B cell (primary cell): ENCODE measurements around the gene ADAMTS12. TPM values are rescaled to one million over a fixed set of nuclear protein-coding genes. Genes with fewer than 3 reads are reported as not detected.

ENCODE experiments used
- ATAC-seq: fragments of 200-7000 bp; cut with Tn5 transposase; one replicate; pipeline ENCODE4 v1.10.0; 2021; ENCODE audit warnings: low read depth, mild to moderate bottlenecking, moderate number of reproducible peaks, moderate library complexity
- CTCF ChIA-PET: fragments of 350-600 bp; sonication (Branson Sonifier 250); formaldehyde crosslinking; loops from one replicate; lab custom pipeline; 2021; ENCODE audit warnings: antibody characterized with exemption, inconsistent platforms; lab: Charles Lee
- POLR2A ChIA-PET: fragments of 350-600 bp; sonication (Branson Sonifier 250); formaldehyde crosslinking; loops from one replicate; lab custom pipeline; 2021; ENCODE audit warnings: antibody characterized with exemption; lab: Charles Lee
- DNase-seq: peaks from one replicate; pipeline ENCODE4 v3.0.0; 2013
- H2AFZ ChIP-seq: 2 replicates; pipeline ENCODE4 v1.6.1; 2012; ENCODE audit warnings: mild to moderate bottlenecking, low read depth, low read length; ENCODE audit not compliant: insufficient read depth, poor library complexity, severe bottlenecking
- H3K27ac ChIP-seq, 2 donors: 1 replicate in 1 of 2; 2 replicates in 1 of 2; pipeline ENCODE4 v1.5.1; 2012 to 2013; ENCODE audit warnings: low read length in 2 of 2, mild to moderate bottlenecking in 2 of 2, moderate library complexity in 1 of 2
- H3K27me3 ChIP-seq, 4 experiments: fragments of 200-600 bp in 1 of 4; sonication (generic) in 1 of 4; replicated peaks in 1 of 4; 1 replicate in 2 of 4; 2 replicates in 2 of 4; pipeline versions ENCODE4 v1.6.1 to v1.7.0; 2013 to 2016; ENCODE audit warnings: low read length in 3 of 4, mild to moderate bottlenecking in 2 of 4, mixed read lengths in 1 of 4, moderate library complexity in 1 of 4; ENCODE audit not compliant: insufficient read depth in 4 of 4, control insufficient read depth in 3 of 4; ENCODE audit errors: control extremely low read depth in 1 of 4
- H3K36me3 ChIP-seq, 2 experiments: replicated peaks in 1 of 2; 1 replicate in 1 of 2; 2 replicates in 1 of 2; pipeline versions ENCODE4 v1.6.1 to v1.7.1; 2013; ENCODE audit warnings: low read length in 1 of 2; ENCODE audit not compliant: insufficient read depth in 2 of 2, control insufficient read depth in 1 of 2; ENCODE audit errors: control extremely low read depth in 1 of 2, extremely low read depth in 1 of 2
- H3K4me1 ChIP-seq, 2 donors: fragments of 200-600 bp in 1 of 2; sonication (generic) in 1 of 2; 1 replicate in 1 of 2; 2 replicates in 1 of 2; pipeline versions ENCODE4 v1.5.1 to v1.6.1; 2013 to 2017; ENCODE audit warnings: low read length in 2 of 2; ENCODE audit not compliant: control insufficient read depth in 2 of 2, insufficient read depth in 2 of 2
- H3K4me2 ChIP-seq: replicated peaks from 2 replicates; pipeline ENCODE3; 2012; ENCODE audit warnings: mild to moderate bottlenecking, low read depth, low read length; ENCODE audit not compliant: poor library complexity, severe bottlenecking
- H3K4me3 ChIP-seq, 5 experiments: fragments of 200-600 bp in 1 of 5; sonication (generic) in 1 of 5; 1 replicate in 3 of 5; 2 replicates in 2 of 5; pipeline versions ENCODE4 v1.5.1 to v1.7.0; 2011 to 2016; ENCODE audit warnings: low read length in 4 of 5, mild to moderate bottlenecking in 4 of 5, low read depth in 2 of 5, control low read depth in 1 of 5, moderate library complexity in 1 of 5; ENCODE audit not compliant: insufficient read depth in 1 of 5; ENCODE audit errors: control extremely low read depth in 1 of 5, extremely low read depth in 1 of 5
- H3K79me2 ChIP-seq: fragments of 200-600 bp; sonication (generic); one replicate; pipeline ENCODE4 v1.6.0; 2016; ENCODE audit warnings: low read length; ENCODE audit not compliant: control insufficient read depth, insufficient read depth
- H3K9ac ChIP-seq: fragments of 200-600 bp; sonication (generic); 2 replicates; pipeline ENCODE4 v1.6.1; 2017; ENCODE audit warnings: mild to moderate bottlenecking, low read length, moderate library complexity
- H3K9me3 ChIP-seq, 3 donors: one replicate each; pipeline versions ENCODE4 v1.6.1 to v1.7.1; 2013; ENCODE audit warnings: low read length in 2 of 3; ENCODE audit not compliant: control insufficient read depth in 2 of 3, insufficient read depth in 1 of 3; ENCODE audit errors: control extremely low read depth in 1 of 3
- H4K20me1 ChIP-seq: 2 replicates; pipeline ENCODE4 v1.6.0; 2012; ENCODE audit warnings: mild to moderate bottlenecking, low read length; ENCODE audit not compliant: insufficient read depth, control insufficient read depth, poor library complexity, severe bottlenecking
- H3K27ac Mint-ChIP-seq: one replicate; pipeline ENCODE4 v1.8.0; 2021; ENCODE audit warnings: mixed read lengths
- H3K27me3 Mint-ChIP-seq: one replicate; pipeline ENCODE4 v1.8.0; 2021; ENCODE audit warnings: mixed read lengths
- H3K4me1 Mint-ChIP-seq: one replicate; pipeline ENCODE4 v1.8.0; 2021; ENCODE audit warnings: mixed read lengths
- H3K4me3 Mint-ChIP-seq: one replicate; pipeline ENCODE4 v1.8.0; 2021; ENCODE audit warnings: mixed read lengths
- H3K9me3 Mint-ChIP-seq: one replicate; pipeline ENCODE4 v1.8.0; 2022; ENCODE audit warnings: mixed read lengths; ENCODE audit not compliant: insufficient read depth
- EZH2 ChIP-seq: IDR thresholded peaks from 2 replicates; pipeline ENCODE4 v1.6.1; 2012; ENCODE audit warnings: borderline replicate concordance, low read depth, mild to moderate bottlenecking, moderate library complexity, low read length; ENCODE audit not compliant: insufficient read depth, poor library complexity, severe bottlenecking
- WGBS: methylation state at CpG from one replicate; pipeline ENCODE4 v1.1.5; 2013; ENCODE audit warnings: missing lambda C conversion rate; ENCODE audit not compliant: insufficient coverage; 5-methylcytosine and 5-hydroxymethylcytosine counted together
- intact Hi-C: fragments of 100-400 bp; cut with micrococcal nuclease; formaldehyde crosslinking; loops from one replicate; pipeline ENCODE4 v1.10.0; 2022
- polyA plus RNA-seq: library from polyadenylated mRNA; depleted of rRNA; stranded (reverse); fragments of >200 nt; gene quantifications from 2 replicates; pipeline ENCODE4 v1.2.3, GENCODE V29; 2012
- total RNA-seq, 2 donors: library from RNA; stranded (reverse); fragments of 120-200 nt in 1 of 2; gene quantifications; 1 replicate in 1 of 2; 2 replicates in 1 of 2; pipeline versions ENCODE4 v1.2.3 to v1.2.4, GENCODE V29; 2013 to 2022
- TF ChIP-seq, protein P1 (sequence below): fragments of 200-600 bp; IDR thresholded peaks from one replicate; pipeline ENCODE4 v1.8.0; 2022; ENCODE audit warnings: antibody characterized with exemption, mild to moderate bottlenecking

Gene ADAMTS12
- total and polyA plus RNA-seq, 2 donors (not counting 1 experiment from before 2014, with no cell fraction given) = not detected

- no peaks in the 10 kb centered on the region for H3K27me3 ChIP-seq
- H2AFZ ChIP-seq = no peak overlapping the region
- H3K27ac ChIP-seq = no peak overlapping the region
- no peak overlapping the region for H3K9ac ChIP-seq
- DNase-seq = no peak
- ATAC-seq = no peak
- POLR2A ChIA-PET = no interaction called here
- CTCF ChIA-PET = no interaction called here
- Mint-ChIP-seq H3K27me3 (peaks cover 6% of the 10 kb centered on the region), H3K4me3 (no peak overlapping the region), H3K4me1 (no peaks in the 10 kb centered on the region), H3K9me3 (peaks cover 12% of the 10 kb centered on the region), H3K27ac (no peak overlapping the region)
- H3K4me3 ChIP-seq = no peak overlapping the region
- H3K79me2 ChIP-seq = no peaks in the 10 kb centered on the region
- TF ChIP-seq EZH2 = no peak
- TF ChIP-seq, protein P1, sequence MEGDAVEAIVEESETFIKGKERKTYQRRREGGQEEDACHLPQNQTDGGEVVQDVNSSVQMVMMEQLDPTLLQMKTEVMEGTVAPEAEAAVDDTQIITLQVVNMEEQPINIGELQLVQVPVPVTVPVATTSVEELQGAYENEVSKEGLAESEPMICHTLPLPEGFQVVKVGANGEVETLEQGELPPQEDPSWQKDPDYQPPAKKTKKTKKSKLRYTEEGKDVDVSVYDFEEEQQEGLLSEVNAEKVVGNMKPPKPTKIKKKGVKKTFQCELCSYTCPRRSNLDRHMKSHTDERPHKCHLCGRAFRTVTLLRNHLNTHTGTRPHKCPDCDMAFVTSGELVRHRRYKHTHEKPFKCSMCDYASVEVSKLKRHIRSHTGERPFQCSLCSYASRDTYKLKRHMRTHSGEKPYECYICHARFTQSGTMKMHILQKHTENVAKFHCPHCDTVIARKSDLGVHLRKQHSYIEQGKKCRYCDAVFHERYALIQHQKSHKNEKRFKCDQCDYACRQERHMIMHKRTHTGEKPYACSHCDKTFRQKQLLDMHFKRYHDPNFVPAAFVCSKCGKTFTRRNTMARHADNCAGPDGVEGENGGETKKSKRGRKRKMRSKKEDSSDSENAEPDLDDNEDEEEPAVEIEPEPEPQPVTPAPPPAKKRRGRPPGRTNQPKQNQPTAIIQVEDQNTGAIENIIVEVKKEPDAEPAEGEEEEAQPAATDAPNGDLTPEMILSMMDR = no peak
- H3K36me3 ChIP-seq = no peaks in the 10 kb centered on the region
- no peaks in the 10 kb centered on the region for H3K4me1 ChIP-seq
- intact Hi-C loops = no loop called here
- H3K9me3 ChIP-seq = peaks cover 0 to 1% (median 0%) of the 10 kb centered on the region in 3 donors
- H4K20me1 ChIP-seq = no peaks in the 10 kb centered on the region
- H3K4me2 ChIP-seq = no peak overlapping the region
- no CpG with 5 or more reads among the region's 1 CpG for WGBS
Measured at GRCh38 chr5:33785571-33785970, 106.2 kb downstream of the ADAMTS12 start.

GRCh38 chr5:33781286-33781685, 110.5 kb downstream of the ADAMTS12 start:
- H3K27me3 ChIP-seq = no peaks in the 10 kb centered on the region
- H3K36me3 ChIP-seq = no peaks in the 10 kb centered on the region
- ChIA-PET POLR2A (no interaction called here), CTCF (no interaction called here)
- H3K9me3 ChIP-seq = peaks cover 0 to 1% (median 0%) of the 10 kb centered on the region in 3 donors
- no peaks in the 10 kb centered on the region for H3K79me2 ChIP-seq
- no peak overlapping the region for H3K4me2 ChIP-seq
- no peak overlapping the region for H2AFZ ChIP-seq
- intact Hi-C loops = no loop called here
- Mint-ChIP-seq H3K4me1 (no peaks in the 10 kb centered on the region), H3K27me3 (peaks cover 6% of the 10 kb centered on the region), H3K9me3 (peaks cover 12% of the 10 kb centered on the region), H3K4me3 (no peak overlapping the region), H3K27ac (no peak overlapping the region)
- H3K27ac ChIP-seq = no peak overlapping the region
- no peak for TF ChIP-seq EZH2
- TF ChIP-seq, protein P1 = no peak
- H3K9ac ChIP-seq = no peak overlapping the region
- no peaks in the 10 kb centered on the region for H3K4me1 ChIP-seq
- H3K4me3 ChIP-seq = no peak overlapping the region
- DNase-seq = no peak
- H4K20me1 ChIP-seq = no peaks in the 10 kb centered on the region
- no peak for ATAC-seq
